HUES48 (cell line): ENCODE results near the gene TRIL.

Experiments
- H3K27ac ChIP-seq: one replicate; pipeline ENCODE4 v1.7.0; 2013; ENCODE audit warnings: low read depth, low read length, inconsistent platforms
- H3K27me3 ChIP-seq: 2 replicates; pipeline ENCODE4 v1.6.1; 2013; ENCODE audit warnings: mild to moderate bottlenecking, low read length; ENCODE audit not compliant: control insufficient read depth, insufficient read depth
- H3K36me3 ChIP-seq: 2 replicates; pipeline ENCODE4 v1.6.1; 2013; ENCODE audit warnings: low read length; ENCODE audit not compliant: control insufficient read depth, insufficient read depth
- H3K4me1 ChIP-seq: 2 replicates; pipeline ENCODE4 v1.6.1; 2013; ENCODE audit warnings: mild to moderate bottlenecking, low read length; ENCODE audit not compliant: control insufficient read depth, insufficient read depth
- H3K4me3 ChIP-seq: 2 replicates; pipeline ENCODE4 v1.5.1; 2013; ENCODE audit warnings: mild to moderate bottlenecking, low read depth, low read length
- H3K9ac ChIP-seq: 2 replicates; pipeline ENCODE4 v1.6.1; 2013; ENCODE audit warnings: mild to moderate bottlenecking, low read depth, low read length, moderate library complexity
- H3K9me3 ChIP-seq: 2 replicates; pipeline ENCODE4 v1.6.1; 2013; ENCODE audit warnings: low read length; ENCODE audit not compliant: control insufficient read depth, insufficient read depth

TRIL gene

GRCh38 chr7:28983396-28984190 is 25.5 kb upstream of the TRIL start:
- no peak overlapping the region for H3K9ac ChIP-seq
- peaks cover 29% of the 10 kb centered on the region for H3K4me1 ChIP-seq
- no peaks in the 10 kb centered on the region for H3K9me3 ChIP-seq
- H3K27me3 ChIP-seq = no peaks in the 10 kb centered on the region
- H3K36me3 ChIP-seq = no peaks in the 10 kb centered on the region
- no peak overlapping the region for H3K27ac ChIP-seq
- H3K4me3 ChIP-seq = no peak overlapping the region

- Histone ChIP-seq H3K36me3 (no peaks in the 10 kb centered on the region), H3K27me3 (no peaks in the 10 kb centered on the region), H3K9ac (no peak overlapping the region), H3K27ac (no peak overlapping the region), H3K9me3 (no peaks in the 10 kb centered on the region), H3K4me3 (no peak overlapping the region), H3K4me1 (peaks cover 28% of the 10 kb centered on the region)
These were observed 23.0 kb upstream of the TRIL start for GRCh38 chr7:28981161-28981465.

- no peaks in the 10 kb centered on the region for H3K27me3 ChIP-seq
- no peak overlapping the region for H3K27ac ChIP-seq
- H3K9me3 ChIP-seq = no peaks in the 10 kb centered on the region
- H3K4me3 ChIP-seq = no peak overlapping the region
- no peak overlapping the region for H3K9ac ChIP-seq
- H3K36me3 ChIP-seq = no peaks in the 10 kb centered on the region
- H3K4me1 ChIP-seq = peaks cover 26% of the 10 kb centered on the region
These were observed 22.5 kb upstream of the TRIL start for GRCh38 chr7:28980451-28981160.

- H3K9me3 ChIP-seq = no peaks in the 10 kb centered on the region
- H3K4me1 ChIP-seq = peaks cover 23% of the 10 kb centered on the region
- no peak overlapping the region for H3K4me3 ChIP-seq
- H3K27ac ChIP-seq = no peak overlapping the region
- H3K9ac ChIP-seq = no peak overlapping the region
- no peaks in the 10 kb centered on the region for H3K27me3 ChIP-seq
- no peaks in the 10 kb centered on the region for H3K36me3 ChIP-seq
These were observed 21.6 kb upstream of the TRIL start for GRCh38 chr7:28979776-28980175.

- peaks cover 15% of the 10 kb centered on the region for H3K4me1 ChIP-seq
These were observed 19.8 kb upstream of the TRIL start for GRCh38 chr7:28977881-28978280.

GRCh38 chr7:28976022-28976421 is 17.9 kb upstream of the TRIL start:
- Histone ChIP-seq H3K36me3 (no peaks in the 10 kb centered on the region), H3K9ac (no peak overlapping the region), H3K27me3 (no peaks in the 10 kb centered on the region), H3K27ac (no peak overlapping the region), H3K4me3 (no peak overlapping the region), H3K4me1 (peaks cover 14% of the 10 kb centered on the region), H3K9me3 (peaks cover 4% of the 10 kb centered on the region; the same call in 1 of the 2 replicates)

More at GRCh38 chr7:28977881-28978280, 19.8 kb upstream of the TRIL start:
- Histone ChIP-seq H3K27me3 (no peaks in the 10 kb centered on the region), H3K36me3 (no peaks in the 10 kb centered on the region), H3K4me3 (no peak overlapping the region), H3K9ac (no peak overlapping the region), H3K9me3 (no peaks in the 10 kb centered on the region), H3K27ac (no peak overlapping the region)

GRCh38 chr7:28973591-28973990 is 15.5 kb upstream of the TRIL start:
- H3K9me3 ChIP-seq = peaks cover 4% of the 10 kb centered on the region; the same call in 1 of the 2 replicates
- no peak overlapping the region for H3K9ac ChIP-seq
- H3K4me3 ChIP-seq = no peak overlapping the region
- no peak overlapping the region for H3K27ac ChIP-seq
- H3K36me3 ChIP-seq = no peaks in the 10 kb centered on the region
- H3K27me3 ChIP-seq = no peaks in the 10 kb centered on the region
- H3K4me1 ChIP-seq = no peaks in the 10 kb centered on the region

- Histone ChIP-seq H3K9me3 (no peaks in the 10 kb centered on the region), H3K9ac (no peak overlapping the region), H3K4me3 (no peak overlapping the region), H3K27me3 (peaks cover 18% of the 10 kb centered on the region), H3K36me3 (no peaks in the 10 kb centered on the region), H3K27ac (no peak overlapping the region), H3K4me1 (peaks cover 15% of the 10 kb centered on the region)
These were observed 5.9 kb upstream of the TRIL start for GRCh38 chr7:28964056-28964455.

- Histone ChIP-seq H3K27ac (no peak overlapping the region), H3K4me3 (no peak overlapping the region), H3K4me1 (peaks cover 19% of the 10 kb centered on the region), H3K36me3 (no peaks in the 10 kb centered on the region), H3K9me3 (no peaks in the 10 kb centered on the region), H3K27me3 (peaks cover 39% of the 10 kb centered on the region), H3K9ac (no peak overlapping the region)
These were observed 3.8 kb upstream of the TRIL start for GRCh38 chr7:28961972-28962371.

GRCh38 chr7:28960071-28960840 is 2.1 kb upstream of the TRIL start:
- 0 out of 2 replicates have a peak, but pooled peaks cover 2% of the 10 kb centered on the region for H3K9me3 ChIP-seq

GRCh38 chr7:28958980-28959347 is 834 bp upstream of the TRIL start:
- H3K27me3 ChIP-seq = peaks cover 58% of the 10 kb centered on the region
- H3K4me3 ChIP-seq = peak overlapping the region; percentile 68
- H3K4me1 ChIP-seq = peaks cover 29% of the 10 kb centered on the region
- H3K9me3 ChIP-seq = 0 out of 2 replicates have a peak, but pooled peaks cover 3% of the 10 kb centered on the region
- H3K27ac ChIP-seq = no peak overlapping the region
- H3K36me3 ChIP-seq = no peaks in the 10 kb centered on the region
- no peak overlapping the region for H3K9ac ChIP-seq

More at GRCh38 chr7:28960071-28960840, 2.1 kb upstream of the TRIL start:
- H3K4me3 ChIP-seq = no peak overlapping the region
- no peak overlapping the region for H3K9ac ChIP-seq
- no peaks in the 10 kb centered on the region for H3K36me3 ChIP-seq
- H3K27ac ChIP-seq = no peak overlapping the region
- H3K27me3 ChIP-seq = peaks cover 55% of the 10 kb centered on the region
- H3K4me1 ChIP-seq = peaks cover 20% of the 10 kb centered on the region
